Measurements from ENCODE around the gene SLC46A1.
"Not testable (repeated sequence)": the region's sequence is repeated elsewhere in the genome, so short reads cannot be mapped to it uniquely, and the experiment has no call there.

SLC46A1 gene

GRCh38 chr17:28405632-28406472, at the start of gene SLC46A1:
SLC46A1 (minus strand) TSS chr17:28406212; CDS start chr17:28406114, 98 bp downstream.
- peak; percentile 84 for DNase-seq

- DNase-seq: no peak
Observed at GRCh38 chr17:28449859-28450258, 43.8 kb upstream of the SLC46A1 start.

GRCh38 chr17:28447396-28447760, 41.4 kb upstream of the SLC46A1 start:
- DNase-seq: no peak

GRCh38 chr17:28446716-28447395, 40.8 kb upstream of the SLC46A1 start:
- no peak for DNase-seq

- DNase-seq: no peak
Observed at GRCh38 chr17:28443901-28444638, 38.1 kb upstream of the SLC46A1 start.

GRCh38 chr17:28434326-28434725, 28.3 kb upstream of the SLC46A1 start:
- DNase-seq: not testable (repeated sequence)

GRCh38 chr17:28433721-28434120, 27.7 kb upstream of the SLC46A1 start:
- no peak for DNase-seq

- not testable (repeated sequence) for DNase-seq
Observed at GRCh38 chr17:28427982-28428381, 22.0 kb upstream of the SLC46A1 start.

- no peak for DNase-seq
Observed at GRCh38 chr17:28427371-28427770, 21.4 kb upstream of the SLC46A1 start.

- DNase-seq: peak; percentile 55
Observed at GRCh38 chr17:28426081-28426519, 20.1 kb upstream of the SLC46A1 start.

- no peak for DNase-seq
Observed at GRCh38 chr17:28425206-28425605, 19.2 kb upstream of the SLC46A1 start.

- DNase-seq: no peak
Observed at GRCh38 chr17:28421787-28422305, 15.8 kb upstream of the SLC46A1 start.

GRCh38 chr17:28416703-28417311, 10.8 kb upstream of the SLC46A1 start:
- DNase-seq: peak; percentile 67

- DNase-seq: no peak
Observed at GRCh38 chr17:28415886-28416285, 9.9 kb upstream of the SLC46A1 start.

- no peak for DNase-seq
Observed at GRCh38 chr17:28413804-28414203, 7.8 kb upstream of the SLC46A1 start.

- no peak for DNase-seq
Observed at GRCh38 chr17:28412099-28412498, 6.1 kb upstream of the SLC46A1 start.

GRCh38 chr17:28407974-28408306, 1.9 kb upstream of the SLC46A1 start:
- DNase-seq: no peak

GRCh38 chr17:28407130-28407973, 1.3 kb upstream of the SLC46A1 start:
- peak; percentile 72 for DNase-seq

GRCh38 chr17:28406473-28406814, 432 bp upstream of the SLC46A1 start:
- DNase-seq: no peak

GRCh38 chr17:28404812-28405570, 1.0 kb downstream of the SLC46A1 start:
- DNase-seq: no peak

GRCh38 chr17:28404461-28404811, 1.6 kb downstream of the SLC46A1 start:
- DNase-seq: no peak

Data from 8988T (cell line).